Right atrium auricular region (tissue), 2 donors: ENCODE measurements around the gene MTCH1. TPM values are rescaled to one million over a fixed set of nuclear protein-coding genes. Genes with fewer than 3 reads are reported as not detected.

Source experiments
- DNase-seq: peaks from one replicate; pipeline ENCODE4 v3.0.0-alpha.2; 2019; ENCODE audit warnings: low spot score
- H3K27ac ChIP-seq, 2 donors: fragments of 200-600 bp; sonication (generic); 1 replicate in 1 of 2; 2 replicates in 1 of 2; pipeline ENCODE4 v1.5.1; 2016 to 2019
- H3K27me3 ChIP-seq, 2 donors: fragments of 200-600 bp; sonication (generic); one replicate each; pipeline versions ENCODE4 v1.5.1 to v1.6.0; 2017 to 2019
- H3K36me3 ChIP-seq: fragments of 200-600 bp; sonication (generic); one replicate; pipeline ENCODE4 v1.5.1; 2016
- H3K4me1 ChIP-seq, 2 donors: fragments of 200-600 bp; sonication (generic); one replicate each; pipeline versions ENCODE4 v1.5.1 to v1.6.0; 2017 to 2019
- H3K4me3 ChIP-seq, 2 donors: fragments of 200-600 bp; sonication (generic); 1 replicate in 1 of 2; 2 replicates in 1 of 2; pipeline ENCODE4 v1.5.1; 2017 to 2019; ENCODE audit warnings: mild to moderate bottlenecking in 1 of 2, moderate library complexity in 1 of 2
- H3K9me3 ChIP-seq, 2 donors: fragments of 200-600 bp; sonication (generic); one replicate each; pipeline ENCODE4 v1.5.1; 2019
- total RNA-seq, 2 donors: library from RNA; depleted of rRNA; stranded (reverse); fragments of >200 nt; gene quantifications; one replicate each; pipeline ENCODE4 v1.1.0, GENCODE V29; 2016
- TF ChIP-seq, protein P1 (sequence below), 2 donors: fragments of 200-600 bp; sonication (generic); IDR thresholded peaks; one replicate each; pipeline ENCODE4 v1.5.1; 2019; ENCODE audit warnings: antibody characterized with exemption in 2 of 2

MTCH1 gene
- total RNA-seq, 2 donors from 2014 or later = 155 to 259 TPM

DNA sequence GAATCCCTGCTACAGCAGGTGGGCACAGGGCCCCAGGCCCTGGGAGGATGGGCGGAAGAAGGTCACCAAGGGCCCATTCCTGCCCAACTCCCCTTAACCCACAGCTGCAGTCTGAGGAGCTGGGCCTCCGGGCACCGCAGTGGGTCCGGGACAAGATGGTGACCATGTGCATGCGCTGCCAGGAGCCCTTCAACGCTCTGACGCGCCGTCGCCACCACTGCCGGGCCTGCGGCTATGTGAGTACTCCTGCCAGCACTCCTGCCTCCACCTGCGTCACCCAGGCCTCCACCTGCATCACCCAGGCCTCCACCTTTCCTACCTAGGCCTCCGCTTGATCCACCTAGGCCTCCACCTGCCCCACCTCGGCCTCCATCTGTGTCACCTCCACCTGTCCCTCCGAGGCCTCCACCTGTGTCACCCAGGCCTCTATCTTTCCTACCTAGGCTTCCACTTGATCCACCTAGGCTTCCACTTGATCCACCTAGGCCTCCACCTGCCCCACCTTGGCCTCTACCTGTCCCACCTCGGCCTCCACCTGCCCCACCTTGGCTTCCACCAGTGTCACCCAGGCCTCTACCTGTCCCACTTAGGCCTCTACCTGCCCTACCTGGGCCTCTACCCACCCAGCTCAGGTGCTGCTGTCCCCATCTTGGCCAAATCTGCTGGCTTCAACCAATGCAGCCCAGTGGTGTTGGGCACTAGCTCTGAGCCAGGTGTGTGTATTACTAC lies 36.3 kb upstream of the MTCH1 start:
- Histone ChIP-seq H3K9me3 (no peaks in the 10 kb centered on the region), H3K27ac (no peak overlapping the region), H3K36me3 (no peaks in the 10 kb centered on the region), H3K27me3 (no peaks in the 10 kb centered on the region), H3K4me3 (no peak overlapping the region), H3K4me1 (peaks cover 0 to 16% of the 10 kb centered on the region in 2 donors)
- no peak for DNase-seq
- TF ChIP-seq, protein P1, sequence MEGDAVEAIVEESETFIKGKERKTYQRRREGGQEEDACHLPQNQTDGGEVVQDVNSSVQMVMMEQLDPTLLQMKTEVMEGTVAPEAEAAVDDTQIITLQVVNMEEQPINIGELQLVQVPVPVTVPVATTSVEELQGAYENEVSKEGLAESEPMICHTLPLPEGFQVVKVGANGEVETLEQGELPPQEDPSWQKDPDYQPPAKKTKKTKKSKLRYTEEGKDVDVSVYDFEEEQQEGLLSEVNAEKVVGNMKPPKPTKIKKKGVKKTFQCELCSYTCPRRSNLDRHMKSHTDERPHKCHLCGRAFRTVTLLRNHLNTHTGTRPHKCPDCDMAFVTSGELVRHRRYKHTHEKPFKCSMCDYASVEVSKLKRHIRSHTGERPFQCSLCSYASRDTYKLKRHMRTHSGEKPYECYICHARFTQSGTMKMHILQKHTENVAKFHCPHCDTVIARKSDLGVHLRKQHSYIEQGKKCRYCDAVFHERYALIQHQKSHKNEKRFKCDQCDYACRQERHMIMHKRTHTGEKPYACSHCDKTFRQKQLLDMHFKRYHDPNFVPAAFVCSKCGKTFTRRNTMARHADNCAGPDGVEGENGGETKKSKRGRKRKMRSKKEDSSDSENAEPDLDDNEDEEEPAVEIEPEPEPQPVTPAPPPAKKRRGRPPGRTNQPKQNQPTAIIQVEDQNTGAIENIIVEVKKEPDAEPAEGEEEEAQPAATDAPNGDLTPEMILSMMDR (IDR thresholded peaks at IDR 0.05) = no peak

DNA sequence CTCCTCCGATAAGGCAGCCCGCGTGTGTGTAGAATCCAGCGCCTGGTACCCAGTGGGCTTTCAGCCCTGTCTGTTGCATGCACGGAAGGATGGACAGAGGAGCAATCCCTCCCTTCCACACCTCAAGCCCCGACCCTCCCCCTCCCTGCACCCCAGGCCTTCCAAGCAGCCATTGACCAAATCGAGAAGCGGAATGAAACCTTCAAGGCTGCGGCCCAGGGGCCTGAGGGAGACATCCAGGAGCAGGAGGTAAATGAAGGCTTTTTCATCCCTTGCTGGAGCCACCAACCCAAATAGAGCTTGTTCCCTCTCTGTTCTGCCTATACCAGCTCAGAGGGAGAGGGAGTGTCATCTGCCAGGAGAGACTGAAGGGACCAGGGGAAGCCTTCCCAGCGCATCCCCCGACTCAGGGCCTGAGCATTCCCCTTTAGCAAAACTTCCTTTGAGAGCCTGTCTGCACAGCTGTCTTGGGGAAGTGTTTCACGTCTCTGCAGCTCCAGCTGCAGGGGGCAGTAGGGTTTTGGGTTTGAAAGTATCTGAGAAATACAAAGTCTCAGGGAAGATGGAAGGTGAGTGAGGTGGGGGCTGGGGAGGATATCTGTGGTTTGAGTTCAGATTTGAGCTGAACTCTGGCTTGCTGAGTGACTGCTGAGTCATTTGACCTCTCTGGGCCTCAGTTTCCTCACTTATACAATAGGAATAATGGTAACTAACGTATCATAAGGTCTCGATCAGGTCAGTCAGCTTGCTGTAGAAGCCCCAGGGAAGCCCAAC lies 35.5 kb upstream of the MTCH1 start:
- no peaks in the 10 kb centered on the region for H3K9me3 ChIP-seq
- H3K27me3 ChIP-seq = no peaks in the 10 kb centered on the region
- DNase-seq = no peak
- TF ChIP-seq, protein P1 (IDR thresholded peaks at IDR 0.05) = no peak
- no peak overlapping the region for H3K27ac ChIP-seq
- no peak overlapping the region for H3K4me3 ChIP-seq
- H3K36me3 ChIP-seq = no peaks in the 10 kb centered on the region
- H3K4me1 ChIP-seq = peaks cover 0 to 16% of the 10 kb centered on the region in 2 donors

DNA sequence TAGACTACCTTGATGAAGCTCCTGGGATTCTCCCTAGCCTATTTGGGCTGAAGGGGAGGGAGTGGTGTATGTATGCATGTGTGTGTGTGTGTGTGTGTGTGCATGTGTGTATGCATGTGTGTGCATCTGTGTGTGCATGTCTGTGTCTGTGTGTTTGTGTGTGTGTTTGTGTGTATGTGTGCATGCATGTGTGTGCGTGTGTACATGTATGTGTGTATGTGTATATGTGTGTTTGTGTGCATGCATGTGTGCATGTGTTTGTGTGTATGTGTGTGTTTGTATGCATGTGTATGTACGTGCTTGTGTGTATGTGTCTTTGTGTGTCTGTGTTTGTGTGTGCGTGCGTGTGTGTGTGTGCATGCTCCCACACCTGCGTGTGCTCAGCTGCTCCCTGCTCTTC lies 34.8 kb upstream of the MTCH1 start:
- H3K9me3 ChIP-seq = no peaks in the 10 kb centered on the region
- H3K36me3 ChIP-seq = no peaks in the 10 kb centered on the region
- TF ChIP-seq, protein P1 (IDR thresholded peaks at IDR 0.05) = no peak
- H3K27ac ChIP-seq = no peak overlapping the region
- no peak overlapping the region for H3K4me3 ChIP-seq
- no peaks in the 10 kb centered on the region for H3K27me3 ChIP-seq
- peaks cover 0 to 16% of the 10 kb centered on the region in 2 donors for H3K4me1 ChIP-seq
- no peak for DNase-seq

DNA sequence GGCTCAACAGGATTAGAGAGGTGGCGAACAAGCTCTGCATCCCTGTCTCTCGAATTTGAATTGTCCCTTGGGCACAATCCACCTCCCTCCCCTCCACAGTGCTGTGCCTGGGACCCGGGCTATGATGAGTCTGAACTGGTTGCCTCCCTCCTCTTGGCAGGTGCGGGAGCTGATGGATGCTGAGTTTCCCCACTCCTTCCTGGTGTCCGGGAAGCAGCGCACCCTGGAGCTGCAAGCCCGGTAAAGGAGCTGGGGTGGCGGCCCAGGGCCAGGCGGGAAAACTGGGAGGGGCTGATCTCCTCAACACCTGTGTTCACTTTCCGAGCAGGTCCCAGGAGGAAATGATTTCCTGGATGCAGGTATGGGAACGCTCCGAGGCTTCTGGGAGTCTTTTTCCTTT lies 34.4 kb upstream of the MTCH1 start:
- no peak overlapping the region for H3K27ac ChIP-seq
- no peak overlapping the region for H3K4me3 ChIP-seq
- DNase-seq = no peak
- H3K9me3 ChIP-seq = no peaks in the 10 kb centered on the region
- TF ChIP-seq, protein P1 (IDR thresholded peaks at IDR 0.05) = no peak
- H3K36me3 ChIP-seq = no peaks in the 10 kb centered on the region
- peaks cover 0 to 16% of the 10 kb centered on the region in 2 donors for H3K4me1 ChIP-seq
- no peaks in the 10 kb centered on the region for H3K27me3 ChIP-seq

DNA sequence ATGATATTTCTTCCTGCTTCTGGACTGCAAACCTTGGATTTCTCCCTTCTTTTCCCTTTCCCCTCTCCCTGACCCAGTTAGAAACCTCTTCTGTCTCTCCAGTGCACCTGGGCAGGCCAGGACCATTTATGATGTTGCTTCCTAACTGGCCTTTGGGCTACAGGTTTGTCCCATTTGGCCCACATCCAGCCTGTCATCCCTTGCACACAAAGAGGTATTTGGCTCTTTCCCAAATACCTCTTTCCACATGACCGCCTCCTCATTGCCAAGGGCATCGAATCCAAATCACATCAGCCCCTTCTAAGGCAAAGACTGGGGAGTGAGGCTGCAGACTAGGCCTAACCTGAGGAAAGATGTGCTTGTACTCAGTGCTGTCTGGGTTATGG lies 33.1 kb upstream of the MTCH1 start:
- Histone ChIP-seq H3K4me3 (no peak overlapping the region), H3K27me3 (no peaks in the 10 kb centered on the region), H3K4me1 (peaks cover 0 to 16% of the 10 kb centered on the region in 2 donors), H3K9me3 (no peaks in the 10 kb centered on the region), H3K27ac (peak overlapping the region; percentile 36 to 67), H3K36me3 (no peaks in the 10 kb centered on the region)
- no peak for DNase-seq
- TF ChIP-seq, protein P1 (IDR thresholded peaks at IDR 0.05) = no peak
